ENCODE measurements around the gene EXOC1L.

The EXOC1L gene

GRCh38 chr4:55808186-55808585, 11.4 kb upstream of the EXOC1L start:
- H3K4me3 Mint-ChIP-seq: no peak overlapping the region
- no peak for DNase-seq

GRCh38 chr4:55808632-55809031, 11.0 kb upstream of the EXOC1L start:
- H3K9me3 Mint-ChIP-seq: no peaks in the 10 kb centered on the region
- peaks cover 7% of the 10 kb centered on the region for H3K27me3 Mint-ChIP-seq (ENCODE audit: low read depth, poor library complexity)
- peaks cover 24% of the 10 kb centered on the region for H3K4me1 Mint-ChIP-seq
- no peak overlapping the region for H3K27ac Mint-ChIP-seq
- H3K36me3 Mint-ChIP-seq (ENCODE audit: low read depth): no peaks in the 10 kb centered on the region
- no peak overlapping the region for H3K4me3 Mint-ChIP-seq
- DNase-seq: no peak
- TF ChIP-seq CTCF (IDR thresholded peaks at IDR 0.05): no peak

More at GRCh38 chr4:55808186-55808585, 11.4 kb upstream of the EXOC1L start:
- Mint-ChIP-seq H3K9me3 (no peaks in the 10 kb centered on the region), H3K36me3 (ENCODE audit: low read depth) (no peaks in the 10 kb centered on the region), H3K4me1 (peaks cover 24% of the 10 kb centered on the region), H3K27me3 (ENCODE audit: low read depth, poor library complexity) (peaks cover 7% of the 10 kb centered on the region), H3K27ac (no peak overlapping the region)
- TF ChIP-seq CTCF (IDR thresholded peaks at IDR 0.05): no peak

- Mint-ChIP-seq H3K9me3 (peaks cover 12% of the 10 kb centered on the region), H3K4me3 (no peak overlapping the region), H3K36me3 (ENCODE audit: low read depth) (no peaks in the 10 kb centered on the region), H3K27ac (no peak overlapping the region), H3K4me1 (peaks cover 6% of the 10 kb centered on the region), H3K27me3 (ENCODE audit: low read depth, poor library complexity) (no peaks in the 10 kb centered on the region)
- TF ChIP-seq CTCF (IDR thresholded peaks at IDR 0.05): no peak
- no peak for DNase-seq
Observed at GRCh38 chr4:55817691-55818090, 1.9 kb upstream of the EXOC1L start.

GRCh38 chr4:55820279-55820678, 689 bp downstream of the EXOC1L start:
- no peak for TF ChIP-seq CTCF (IDR thresholded peaks at IDR 0.05)
- Mint-ChIP-seq H3K27ac (no peak overlapping the region), H3K27me3 (ENCODE audit: low read depth, poor library complexity) (no peaks in the 10 kb centered on the region), H3K4me1 (peaks cover 6% of the 10 kb centered on the region), H3K4me3 (peak overlapping the region; percentile 79), H3K36me3 (ENCODE audit: low read depth) (no peaks in the 10 kb centered on the region), H3K9me3 (peaks cover 12% of the 10 kb centered on the region)
- DNase-seq: no peak

- H3K36me3 Mint-ChIP-seq (ENCODE audit: low read depth): no peaks in the 10 kb centered on the region
- DNase-seq: no peak
- H3K4me1 Mint-ChIP-seq: peaks cover 6% of the 10 kb centered on the region
- H3K4me3 Mint-ChIP-seq: no peak overlapping the region
- H3K9me3 Mint-ChIP-seq: no peaks in the 10 kb centered on the region
- no peaks in the 10 kb centered on the region for H3K27me3 Mint-ChIP-seq (ENCODE audit: low read depth, poor library complexity)
- no peak overlapping the region for H3K27ac Mint-ChIP-seq
- no peak for TF ChIP-seq CTCF (IDR thresholded peaks at IDR 0.05)
Observed at GRCh38 chr4:55822329-55822728, 2.7 kb downstream of the EXOC1L start.

- Mint-ChIP-seq H3K27ac (no peak overlapping the region), H3K9me3 (no peaks in the 10 kb centered on the region), H3K4me3 (no peak overlapping the region), H3K36me3 (ENCODE audit: low read depth) (no peaks in the 10 kb centered on the region), H3K4me1 (peaks cover 1% of the 10 kb centered on the region), H3K27me3 (ENCODE audit: low read depth, poor library complexity) (peaks cover 1% of the 10 kb centered on the region)
- no peak for DNase-seq
- TF ChIP-seq CTCF (IDR thresholded peaks at IDR 0.05): no peak
Observed at GRCh38 chr4:55824865-55825264, 5.3 kb downstream of the EXOC1L start.
